Sigmoid colon (tissue), 7 donors: ENCODE data around the gene EVA1C. TPM values are rescaled to one million over a fixed set of nuclear protein-coding genes. Genes with fewer than 3 reads are reported as not detected.

ENCODE experiments used
- DNase-seq: peaks from one replicate; pipeline ENCODE4 v3.0.0-alpha.2; 2019
- H3K27ac ChIP-seq, 4 donors: fragments of 200-600 bp; sonication (generic); one replicate each; pipeline ENCODE4 v1.5.1; 2016 to 2019; ENCODE audit warnings: mild to moderate bottlenecking in 1 of 4
- H3K27me3 ChIP-seq, 3 donors: fragments of 200-600 bp; sonication (generic); one replicate each; pipeline ENCODE4 v1.5.1; 2019; ENCODE audit warnings: mild to moderate bottlenecking in 1 of 3
- H3K36me3 ChIP-seq, 4 donors: fragments of 200-600 bp; sonication (generic); one replicate each; pipeline ENCODE4 v1.5.1; 2016 to 2019
- H3K4me1 ChIP-seq, 4 donors: fragments of 200-600 bp; sonication (generic); one replicate each; pipeline ENCODE4 v1.5.1; 2017 to 2019
- H3K4me3 ChIP-seq, 4 donors: fragments of 200-600 bp; sonication (generic); one replicate each; pipeline ENCODE4 v1.5.1; 2017 to 2019; ENCODE audit warnings: mild to moderate bottlenecking in 2 of 4, moderate library complexity in 1 of 4
- H3K9me3 ChIP-seq, 4 donors: fragments of 200-600 bp in 3 of 4; sonication (generic) in 3 of 4; one replicate each; pipeline versions ENCODE4 v1.5.1 to v1.6.1; 2013 to 2019
- EP300 ChIP-seq, 4 donors: sonication (generic); formaldehyde crosslinking; IDR thresholded peaks; one replicate each; pipeline ENCODE4 v1.6.1; 2017; ENCODE audit warnings: antibody characterized with exemption in 4 of 4
- POLR2A ChIP-seq, 2 donors: fragments of 450-650 bp; IDR thresholded peaks; one replicate each; pipeline ENCODE4 v1.6.1; 2016; ENCODE audit warnings: antibody characterized with exemption in 2 of 2, mild to moderate bottlenecking in 2 of 2, moderate library complexity in 2 of 2
- POLR2AphosphoS5 ChIP-seq, 4 donors: sonication (generic); formaldehyde crosslinking; IDR thresholded peaks; one replicate each; pipeline ENCODE4 v1.6.1; 2017; ENCODE audit warnings: antibody characterized with exemption in 4 of 4
- WGBS, 2 donors: extraction: QIAGEN DNeasy Blood & Tissue Kit; methylation state at CpG; one replicate each; pipeline ENCODE4 v1.1.7; 2013; 5-methylcytosine and 5-hydroxymethylcytosine counted together
- intact Hi-C: fragments of 100-400 bp; cut with DNase I; formaldehyde crosslinking; loops from one replicate; pipeline ENCODE4 v1.15.1; 2023
- polyA plus RNA-seq, 3 donors: library from polyadenylated mRNA; stranded (reverse); fragments of 200-250 nt; gene quantifications; one replicate each; pipeline ENCODE4 v1.2.3, GENCODE V29; 2013
- total RNA-seq, 4 donors: library from RNA; depleted of rRNA; stranded (reverse); fragments of >200 nt; gene quantifications; one replicate each; pipeline ENCODE4 v1.1.0, GENCODE V29; 2016
- TF ChIP-seq, protein P1 (sequence below), 4 experiments: fragments of 450-650 bp in 3 of 4; fragments of 200-600 bp in 1 of 4; IDR thresholded peaks; one replicate each; pipeline ENCODE4 v1.5.1; 2016 to 2019; ENCODE audit warnings: antibody characterized with exemption in 4 of 4, mild to moderate bottlenecking in 3 of 4, moderate library complexity in 2 of 4
- donor health status: healthy with polysubstance abuse.
- donor health status: Bipolar disorder and iron deficiency.
- donor health status: healthy.

Gene EVA1C
- total and polyA plus RNA-seq, 7 donors: 3.5 to 53.8 (median 32.1) TPM

DNA sequence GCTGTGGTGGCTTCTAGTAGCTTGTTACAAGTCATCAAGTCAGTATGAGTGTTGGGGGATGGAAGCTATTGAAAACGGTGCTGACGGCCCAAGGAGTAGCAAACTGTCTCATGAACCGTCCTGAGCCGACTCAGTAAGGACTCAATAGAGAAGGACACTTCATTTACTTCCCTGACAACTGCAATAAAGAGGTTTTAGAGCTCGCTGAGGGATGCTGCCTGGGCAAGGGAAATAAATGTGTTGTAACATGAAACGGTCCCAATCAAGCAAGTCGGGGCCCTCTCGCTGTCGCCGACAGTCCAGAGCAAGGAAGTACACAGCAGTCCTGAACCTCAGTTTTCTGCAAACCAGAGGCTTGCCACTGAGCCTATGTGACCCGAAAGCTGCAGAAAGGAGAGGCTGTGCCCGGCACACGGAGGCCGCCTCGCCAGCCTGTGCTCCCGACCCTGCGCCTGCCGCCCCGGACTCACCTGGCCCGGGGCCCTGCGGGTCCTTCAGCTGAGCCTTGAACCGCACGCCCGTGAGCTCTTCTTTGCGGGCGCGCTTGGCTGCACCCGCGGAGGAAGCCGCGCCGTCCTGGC, 20.1 kb upstream of the EVA1C start:
- 0% methylated on average over 32 of the region's 32 CpGs for WGBS, 2 donors
- intact Hi-C loops: loop anchor here (5.0 kb wide), 1 partner anchor 220 kb away; the partner anchor contains the start of gene CFAP298
- no peak for DNase-seq
- Histone ChIP-seq H3K9me3 (no peaks in the 10 kb centered on the region), H3K4me3 (peak overlapping the region; percentile 76 to 96 (median 86)), H3K4me1 (peaks cover 0 to 37% (median 17%) of the 10 kb centered on the region in 4 donors), H3K27me3 (no peaks in the 10 kb centered on the region), H3K36me3 (no peaks in the 10 kb centered on the region), H3K27ac (peak overlapping the region; percentile 21 to 87 (median 84))
- TF ChIP-seq, protein P1, sequence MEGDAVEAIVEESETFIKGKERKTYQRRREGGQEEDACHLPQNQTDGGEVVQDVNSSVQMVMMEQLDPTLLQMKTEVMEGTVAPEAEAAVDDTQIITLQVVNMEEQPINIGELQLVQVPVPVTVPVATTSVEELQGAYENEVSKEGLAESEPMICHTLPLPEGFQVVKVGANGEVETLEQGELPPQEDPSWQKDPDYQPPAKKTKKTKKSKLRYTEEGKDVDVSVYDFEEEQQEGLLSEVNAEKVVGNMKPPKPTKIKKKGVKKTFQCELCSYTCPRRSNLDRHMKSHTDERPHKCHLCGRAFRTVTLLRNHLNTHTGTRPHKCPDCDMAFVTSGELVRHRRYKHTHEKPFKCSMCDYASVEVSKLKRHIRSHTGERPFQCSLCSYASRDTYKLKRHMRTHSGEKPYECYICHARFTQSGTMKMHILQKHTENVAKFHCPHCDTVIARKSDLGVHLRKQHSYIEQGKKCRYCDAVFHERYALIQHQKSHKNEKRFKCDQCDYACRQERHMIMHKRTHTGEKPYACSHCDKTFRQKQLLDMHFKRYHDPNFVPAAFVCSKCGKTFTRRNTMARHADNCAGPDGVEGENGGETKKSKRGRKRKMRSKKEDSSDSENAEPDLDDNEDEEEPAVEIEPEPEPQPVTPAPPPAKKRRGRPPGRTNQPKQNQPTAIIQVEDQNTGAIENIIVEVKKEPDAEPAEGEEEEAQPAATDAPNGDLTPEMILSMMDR (IDR thresholded peaks at IDR 0.05): no peak
- no peak for TF ChIP-seq EP300 (IDR thresholded peaks at IDR 0.05)
- TF ChIP-seq POLR2AphosphoS5 (IDR thresholded peaks at IDR 0.05): no peak
- TF ChIP-seq POLR2A (IDR thresholded peaks at IDR 0.05): no peak

- 3 to 4% methylated on average over 59 of the region's 59 CpGs for WGBS, 2 donors
- Histone ChIP-seq H3K27me3 (no peaks in the 10 kb centered on the region), H3K4me3 (peak within 1 kb of the TSS; percentile 76 to 96 (median 86)), H3K4me1 (peaks cover 0 to 37% (median 17%) of the 10 kb centered on the region in 4 donors), H3K27ac (peak within 1 kb of the TSS; percentile 84 to 87 (median 86)), H3K9me3 (no peaks in the 10 kb centered on the region), H3K36me3 (no peaks in the 10 kb centered on the region)
- intact Hi-C loops: loop anchor here (1.0 to 5.0 kb wide), 2 partner anchors 18 to 219 kb away; partner anchors contain the start of gene CFAP298
- TF ChIP-seq POLR2A (IDR thresholded peaks at IDR 0.05): peak; percentile 60 to 73
- TF ChIP-seq, protein P1 (IDR thresholded peaks at IDR 0.05): no peak
- TF ChIP-seq POLR2AphosphoS5 (IDR thresholded peaks at IDR 0.05): peak; percentile 73 to 89 (median 88)
- no peak for TF ChIP-seq EP300 (IDR thresholded peaks at IDR 0.05)
- peak; percentile 94 for DNase-seq
Observed at GRCh38 chr21:32392880-32393676, 19.4 kb upstream of the EVA1C start, which contains the start of gene URB1. Gene URB1 (minus strand): TSS chr21:32393012. CDS start chr21:32392910, 102 bp downstream.

DNA sequence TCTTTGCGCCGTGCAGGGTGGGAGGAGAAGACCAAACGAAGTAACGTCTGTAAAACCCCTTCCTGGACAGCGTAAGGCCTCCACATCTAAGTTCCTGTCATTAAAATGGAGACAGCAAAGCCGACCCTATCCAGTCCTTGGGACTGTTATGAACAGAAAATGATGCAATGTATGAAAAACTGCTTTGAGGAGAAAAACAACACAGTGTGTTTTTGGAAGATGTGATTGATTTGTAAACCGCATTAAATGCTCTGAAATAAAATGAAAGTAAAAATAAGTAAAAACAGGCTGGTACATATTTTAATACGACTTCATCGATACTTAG, 18.9 kb upstream of the EVA1C start:
- Histone ChIP-seq H3K4me3 (peak overlapping the region; percentile 76 to 96 (median 86)), H3K36me3 (no peaks in the 10 kb centered on the region), H3K4me1 (peaks cover 0 to 33% (median 17%) of the 10 kb centered on the region in 4 donors), H3K27me3 (no peaks in the 10 kb centered on the region), H3K9me3 (no peaks in the 10 kb centered on the region), H3K27ac (peak overlapping the region; percentile 84 to 87 (median 86))
- WGBS, 2 donors: 27 to 50% methylated on average over 9 of the region's 9 CpGs
- TF ChIP-seq POLR2A (IDR thresholded peaks at IDR 0.05) (no peak), EP300 (IDR thresholded peaks at IDR 0.05) (no peak)
- intact Hi-C loops: loop anchor here (1.0 to 5.0 kb wide), 2 partner anchors 18 to 219 kb away; partner anchors contain the start of gene CFAP298
- DNase-seq: no peak

DNA sequence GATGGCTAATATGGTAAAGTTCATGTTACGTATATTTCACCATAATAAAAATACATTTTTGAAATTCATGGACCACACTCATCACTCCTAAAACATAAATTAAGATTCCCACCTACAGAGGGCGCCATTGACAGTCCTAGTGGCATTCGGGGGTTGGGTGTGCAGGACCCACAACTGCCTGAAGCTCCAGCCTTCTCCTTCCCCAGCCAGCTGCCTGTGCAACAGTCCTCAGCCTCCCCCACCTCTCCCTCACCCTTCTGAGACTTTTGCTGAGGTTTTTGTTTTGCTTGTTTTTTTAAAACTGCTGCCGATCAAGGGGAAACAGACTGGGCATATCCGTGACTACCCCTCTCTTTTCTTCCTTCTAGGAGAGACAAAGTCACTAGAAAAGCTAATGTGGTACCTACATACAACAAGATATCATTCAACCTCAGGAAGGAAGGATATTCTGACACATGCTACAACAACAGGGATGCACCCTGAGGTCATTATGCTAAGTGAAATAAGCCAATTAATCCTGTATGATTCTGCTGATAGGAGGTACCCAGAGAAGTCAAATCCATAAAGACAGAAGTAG, 9.2 kb upstream of the EVA1C start:
- peaks cover 0 to 7% (median 2%) of the 10 kb centered on the region in 4 donors for H3K4me1 ChIP-seq
- no peaks in the 10 kb centered on the region for H3K27me3 ChIP-seq
- peak; percentile 81 for DNase-seq
- no peaks in the 10 kb centered on the region for H3K36me3 ChIP-seq
- no peaks in the 10 kb centered on the region for H3K9me3 ChIP-seq
- intact Hi-C loops: loop anchor here (2.0 kb wide), 2 partner anchors 166 to 198 kb away; no protein-coding TSS in a partner anchor
- TF ChIP-seq EP300 (IDR thresholded peaks at IDR 0.05): no peak
- TF ChIP-seq, protein P1 (IDR thresholded peaks at IDR 0.05): peak; percentile 55 to 60 (median 58)
- WGBS, 2 donors: 26 to 29% methylated on average over 5 of the region's 5 CpGs
- no peak overlapping the region for H3K4me3 ChIP-seq
- no peak overlapping the region for H3K27ac ChIP-seq

- Histone ChIP-seq H3K4me1 (peaks cover 0 to 16% (median 12%) of the 10 kb centered on the region in 4 donors), H3K4me3 (no peak overlapping the region), H3K9me3 (no peaks in the 10 kb centered on the region), H3K27me3 (no peaks in the 10 kb centered on the region), H3K36me3 (no peaks in the 10 kb centered on the region), H3K27ac (no peak overlapping the region)
- intact Hi-C loops: no loop called here
- TF ChIP-seq POLR2AphosphoS5 (IDR thresholded peaks at IDR 0.05) (no peak), POLR2A (IDR thresholded peaks at IDR 0.05) (no peak), EP300 (IDR thresholded peaks at IDR 0.05) (no peak)
- TF ChIP-seq, protein P1 (IDR thresholded peaks at IDR 0.05): no peak
- no peak for DNase-seq
- WGBS, 2 donors: 13 to 53% methylated on average over 6 of the region's 6 CpGs
Observed at GRCh38 chr21:32406405-32406804, 6.1 kb upstream of the EVA1C start.
